H4 (cell line): ENCODE data around the gene NIPAL3. TPM values are rescaled to one million over a fixed set of nuclear protein-coding genes. Genes with fewer than 3 reads are reported as not detected.

Experiments
- DNase-seq: peaks from one replicate; pipeline ENCODE4 v3.0.0-alpha.2; 2015; ENCODE audit warnings: low spot score
- total RNA-seq: library from RNA; depleted of rRNA; stranded (reverse); fragments of >200 nt; shearing (Covaris generic); gene quantifications from 2 replicates; pipeline ENCODE4 v1.2.3, GENCODE V29; 2014; rRNA removed

The NIPAL3 gene
- 22.8 and 25.4 TPM in 2 replicates for total RNA-seq

DNA sequence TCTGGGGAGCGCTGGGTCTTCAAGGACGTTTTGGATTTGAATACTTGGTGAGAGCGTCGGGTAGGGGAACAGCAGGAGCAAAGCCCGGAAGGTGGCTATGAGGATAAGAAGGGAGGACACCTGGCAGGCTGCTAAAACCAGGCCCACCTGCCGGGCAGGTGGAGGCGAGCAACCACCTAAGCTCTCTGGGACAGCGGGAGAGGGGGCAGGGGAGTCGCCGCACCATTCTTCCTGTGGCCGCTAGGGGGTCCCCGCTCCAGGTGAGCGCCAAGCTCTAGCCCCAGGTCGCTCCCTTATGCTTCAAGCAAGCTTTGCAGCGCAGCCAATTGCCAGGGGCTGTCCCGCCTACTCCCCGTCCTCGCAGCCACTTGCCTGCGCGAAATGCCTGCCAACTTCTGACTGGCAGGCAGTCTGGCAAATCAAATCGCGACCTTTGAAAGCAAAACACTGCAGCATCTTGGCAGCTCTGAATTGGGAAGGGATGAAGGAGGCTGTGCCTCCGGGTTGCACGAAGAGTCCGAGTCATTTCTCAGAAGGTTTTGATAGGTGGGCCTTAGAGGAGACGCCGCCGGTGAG is at the start of gene NIPAL3:
NIPAL3 (plus strand) TSS at position 469 of the 576 bp plus-strand sequence. CDS start 3,746 bp downstream, outside the sequence.
- DNase-seq = peak; percentile 98

GRCh38 chr1:24366707-24367106 is 48.9 kb upstream of the NIPAL3 start:
- no peak for DNase-seq

DNA sequence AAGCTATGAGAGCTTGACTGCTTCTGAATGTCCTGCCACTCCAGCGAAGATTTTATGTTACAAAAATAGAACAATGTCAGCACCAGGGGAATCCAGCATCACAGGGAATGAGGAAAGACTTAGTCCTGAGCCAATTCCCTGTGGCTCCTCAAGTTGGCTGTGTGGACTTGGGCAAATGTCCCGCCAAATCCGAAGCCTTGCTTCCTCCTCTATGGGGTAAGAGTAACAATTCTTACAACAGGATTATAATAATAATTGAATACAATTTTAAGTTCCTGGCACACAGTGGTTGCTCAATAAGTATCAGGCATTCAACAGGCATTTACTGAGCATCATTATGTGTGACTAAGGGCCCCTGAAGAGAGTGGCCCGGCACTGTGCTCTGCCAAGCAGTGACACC is 46.4 kb upstream of the NIPAL3 start:
- no peak for DNase-seq

DNA sequence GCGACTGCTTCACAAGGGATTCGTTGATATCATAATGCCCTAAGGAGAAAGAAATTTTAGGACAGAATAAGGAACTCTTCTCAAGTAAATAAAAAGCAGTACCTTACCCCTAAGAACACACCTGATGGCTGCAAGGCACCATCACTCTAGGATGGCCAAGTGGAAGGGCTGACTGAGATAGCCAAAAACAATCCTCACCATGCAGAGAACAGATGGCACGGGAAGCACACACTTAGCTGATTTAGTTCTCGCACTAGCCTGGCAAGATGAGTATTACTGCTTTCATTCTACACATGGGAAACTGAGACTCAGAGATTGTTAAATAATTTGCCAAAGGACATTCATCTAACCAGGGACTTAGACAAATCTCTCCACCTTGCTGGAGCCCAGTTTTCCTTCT is 45.8 kb upstream of the NIPAL3 start:
- no peak for DNase-seq

DNA sequence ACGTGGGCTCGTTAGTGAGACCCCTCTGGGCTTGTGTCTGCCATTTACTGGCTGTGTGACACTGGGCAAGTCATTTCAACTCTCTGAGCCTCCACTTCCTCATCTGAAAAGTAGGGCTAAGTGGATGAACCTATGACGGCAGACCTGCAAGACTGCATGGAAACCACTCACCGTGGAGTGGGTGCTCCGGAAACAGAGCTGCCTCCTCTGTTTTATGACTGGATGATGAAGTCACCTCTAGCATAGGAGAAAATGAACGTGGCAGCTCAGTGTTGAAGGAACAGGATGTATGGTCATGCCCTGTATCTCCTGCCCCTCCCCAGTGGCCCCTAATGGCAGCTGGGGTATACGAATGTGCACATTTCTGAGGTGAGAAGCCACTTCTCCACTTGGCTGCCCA is 42.6 kb upstream of the NIPAL3 start:
- no peak for DNase-seq

DNA sequence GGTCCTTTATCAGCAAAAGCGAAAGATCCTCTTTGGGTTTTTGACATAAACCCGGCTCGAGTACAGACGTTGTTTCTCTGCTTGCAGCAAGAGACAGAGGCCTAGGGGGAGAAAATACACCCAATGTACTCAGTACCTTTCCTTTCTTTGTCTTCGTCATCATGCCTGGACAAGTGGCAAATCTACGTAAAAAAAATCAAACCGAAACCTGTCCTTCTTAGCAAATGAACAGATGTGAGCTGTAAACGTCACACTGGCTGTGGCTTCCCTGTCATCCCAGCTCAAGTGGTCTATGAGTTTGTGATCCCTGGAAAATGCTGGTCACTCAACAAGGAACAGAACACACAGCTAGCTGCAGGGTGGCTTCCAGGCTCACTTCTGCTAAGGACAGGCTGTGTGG is 41.9 kb upstream of the NIPAL3 start:
- DNase-seq = no peak

- no peak for DNase-seq
Measured at GRCh38 chr1:24374891-24375786, 40.5 kb upstream of the NIPAL3 start.

DNA sequence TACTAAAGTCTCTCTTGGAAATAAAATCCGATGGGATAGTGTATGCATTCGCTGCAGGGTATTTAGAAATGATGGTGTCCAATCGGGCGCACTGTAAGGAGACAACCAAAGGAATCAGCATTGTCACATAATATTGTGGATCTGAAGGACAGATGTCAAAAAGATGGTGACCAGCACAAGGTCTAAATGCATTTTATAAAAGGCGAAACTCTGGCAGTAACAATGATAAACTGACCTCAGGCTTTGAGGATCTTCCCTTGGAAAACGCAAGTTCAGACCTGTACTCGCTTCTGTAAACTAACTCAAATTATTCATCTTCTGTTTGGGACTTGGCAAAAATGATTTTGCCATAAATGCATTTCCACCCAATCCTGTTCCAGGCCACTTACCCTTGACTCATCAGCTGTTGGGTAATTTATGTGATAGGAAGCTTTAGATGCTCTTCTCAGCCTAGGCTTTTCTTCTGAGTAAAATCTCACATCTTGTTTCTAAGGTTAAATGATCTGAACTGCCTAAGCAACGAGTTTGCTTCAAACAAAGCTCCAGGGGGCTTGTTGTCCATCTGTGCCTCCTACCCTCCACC is 35.8 kb upstream of the NIPAL3 start:
- no peak for DNase-seq

GRCh38 chr1:24380508-24380907 is 35.1 kb upstream of the NIPAL3 start:
- DNase-seq = no peak

GRCh38 chr1:24381256-24381655 is 34.3 kb upstream of the NIPAL3 start:
- no peak for DNase-seq

DNA sequence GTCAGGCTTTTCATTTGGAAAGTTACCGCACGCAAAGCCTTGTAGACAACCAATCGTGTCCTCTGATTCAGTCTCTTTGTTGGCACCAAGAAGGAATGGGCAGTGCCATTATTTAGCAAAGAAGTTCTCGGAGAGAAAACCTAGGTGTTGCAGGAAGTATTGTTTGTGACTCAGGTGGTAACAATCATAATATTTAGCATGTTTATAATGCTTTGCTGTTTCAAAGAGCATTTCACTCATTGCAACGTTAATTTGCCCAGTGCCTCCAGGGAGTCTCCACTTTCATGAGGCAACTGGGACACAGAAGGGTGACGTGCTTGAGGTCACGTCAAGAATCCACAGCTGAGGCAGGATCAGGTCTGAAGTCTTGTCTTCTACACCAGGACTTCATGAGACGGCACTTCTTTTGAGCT is 33.4 kb upstream of the NIPAL3 start:
- no peak for DNase-seq

GRCh38 chr1:24383381-24383940 is 32.1 kb upstream of the NIPAL3 start:
- no peak for DNase-seq

DNA sequence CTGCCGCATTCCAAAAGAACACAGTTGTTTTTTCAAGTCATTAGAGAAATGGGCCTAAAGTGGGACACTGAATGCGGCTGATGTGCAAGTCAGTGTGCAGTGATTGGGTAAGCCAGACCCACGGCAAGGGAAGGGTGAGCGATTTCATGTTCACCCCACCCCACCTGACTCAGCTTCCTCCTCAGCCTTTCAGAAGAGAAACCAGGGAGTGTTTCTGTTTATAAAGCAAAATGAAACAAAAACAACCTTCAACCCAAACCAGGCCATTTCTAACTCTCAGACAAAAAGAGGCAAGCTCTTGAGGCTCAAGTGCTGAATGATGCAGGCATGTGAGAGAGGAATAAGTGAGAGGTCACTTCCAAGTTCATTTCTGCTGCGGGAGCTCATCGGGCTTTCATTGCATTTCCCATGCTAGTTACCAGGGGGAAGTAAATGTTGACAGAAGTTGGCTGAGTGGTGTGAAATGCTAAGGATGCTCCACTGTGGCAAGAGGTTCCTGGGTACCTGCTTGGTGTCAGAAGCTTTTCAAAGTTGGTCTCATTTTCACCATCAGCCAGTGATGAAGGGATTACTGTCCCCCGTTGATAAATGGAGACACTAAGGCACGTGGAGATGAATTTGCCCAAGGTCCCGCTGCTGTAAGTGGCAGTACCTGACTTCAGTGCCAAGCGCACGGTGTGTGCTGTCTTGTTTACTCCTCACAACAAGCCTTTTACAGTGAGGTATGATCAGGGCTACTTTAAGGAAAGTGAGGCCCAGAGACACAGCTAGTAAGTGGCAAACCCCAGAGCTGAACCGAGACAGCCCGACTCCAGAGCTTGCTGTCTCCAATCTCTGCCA is 31.1 kb upstream of the NIPAL3 start:
- peak; percentile 58 for DNase-seq

DNA sequence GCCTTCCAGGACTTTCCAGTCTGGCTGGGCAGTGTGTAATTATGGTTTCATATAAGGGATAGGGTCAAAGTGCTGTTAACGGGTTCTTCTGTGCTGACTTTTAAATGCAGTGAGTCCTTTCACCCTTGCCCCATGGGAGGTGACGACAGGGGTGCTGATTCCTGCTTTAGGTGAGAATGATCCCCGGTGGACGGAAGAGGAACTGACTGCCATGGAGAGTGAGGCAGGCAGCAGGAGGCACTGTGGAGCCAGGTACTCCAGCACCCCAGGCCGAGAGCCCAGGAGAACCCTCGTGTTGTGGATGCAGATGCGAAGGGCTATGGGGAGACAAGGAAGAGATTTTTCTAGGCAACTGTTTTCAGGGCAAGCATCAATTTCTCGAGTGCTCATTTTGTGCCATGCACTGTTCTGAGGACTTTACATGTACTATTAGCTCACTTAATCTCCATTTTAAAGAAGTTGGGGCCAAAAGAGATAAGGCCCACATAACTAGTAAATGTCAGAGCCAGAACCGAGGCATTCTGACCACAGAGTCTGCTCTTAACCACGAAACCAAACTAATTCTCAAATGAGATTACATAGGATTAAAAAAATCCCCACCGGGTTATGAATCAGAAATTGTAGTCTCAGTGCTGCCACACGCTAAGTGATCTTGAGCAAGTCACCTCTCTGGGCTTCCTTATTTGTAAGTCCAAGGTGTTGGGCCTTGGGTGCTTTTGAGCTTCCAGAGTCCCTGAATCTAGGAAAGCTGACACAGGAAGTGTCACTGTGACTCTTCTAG is 30.3 kb upstream of the NIPAL3 start:
- DNase-seq = peak; percentile 60

DNA sequence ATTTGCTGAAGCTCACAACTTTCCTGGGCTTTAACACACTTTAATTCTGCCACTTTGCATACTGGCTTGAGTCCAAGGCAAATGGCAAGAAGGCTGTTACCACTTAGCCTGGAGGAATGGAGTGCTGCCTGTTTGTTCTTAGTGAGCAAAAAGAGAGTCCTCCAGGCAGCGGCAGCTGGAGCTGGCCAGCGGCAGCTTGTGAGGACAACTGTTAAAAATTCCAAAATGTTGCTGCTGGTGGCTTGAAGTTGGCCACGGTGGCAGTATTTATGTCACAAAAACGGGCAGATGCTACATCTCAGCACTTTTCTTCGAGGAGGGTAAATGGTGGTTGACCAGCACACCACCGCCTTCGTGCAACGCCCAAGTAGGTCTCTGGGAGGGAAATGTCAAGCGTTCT is 29.4 kb upstream of the NIPAL3 start:
- no peak for DNase-seq

DNA sequence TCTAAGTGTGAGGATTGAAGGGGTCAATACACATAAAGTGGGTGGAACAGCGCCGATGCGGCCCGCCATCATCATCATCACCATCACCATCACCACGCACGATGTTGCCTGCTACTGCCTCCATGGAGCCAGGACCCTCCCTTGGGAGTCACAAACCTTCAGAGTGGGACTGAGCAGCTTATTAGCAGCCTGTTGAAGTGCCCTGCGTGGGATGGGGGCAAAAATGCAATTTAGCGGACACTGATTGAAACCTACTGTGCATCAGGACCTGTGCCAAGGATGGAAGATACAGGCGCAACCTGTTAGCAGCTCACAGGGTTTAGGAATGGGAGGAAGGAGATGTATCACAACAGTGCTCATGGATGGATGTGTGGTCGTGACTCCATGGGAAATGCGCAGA is 28.7 kb upstream of the NIPAL3 start:
- no peak for DNase-seq

DNA sequence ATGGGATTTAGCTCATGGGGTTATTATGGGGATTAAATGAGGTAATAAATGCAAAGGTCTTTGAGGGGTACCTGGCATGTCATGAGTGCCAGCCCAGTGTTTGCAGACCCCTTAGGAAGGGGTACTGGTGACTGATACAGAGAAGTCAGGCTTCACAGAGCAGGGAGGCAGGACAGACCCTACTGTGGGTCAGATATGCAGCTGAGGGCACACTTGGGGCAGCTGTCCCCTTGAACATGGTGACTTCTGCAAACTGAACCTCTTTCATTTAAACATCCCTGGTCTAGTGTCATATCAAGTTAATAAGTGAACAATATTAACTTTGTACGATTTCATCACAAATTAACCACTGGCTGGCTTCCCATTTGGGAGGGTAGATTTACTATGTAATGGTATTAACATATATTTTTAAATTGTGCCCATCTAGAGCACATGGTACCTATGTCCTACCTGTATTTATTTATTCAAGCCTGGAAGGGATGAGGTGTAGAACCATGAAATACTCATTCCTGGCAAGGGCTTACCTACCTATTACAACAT is 27.9 kb upstream of the NIPAL3 start:
- no peak for DNase-seq

- DNase-seq = no peak
Measured at GRCh38 chr1:24388331-24388885, 27.2 kb upstream of the NIPAL3 start.

GRCh38 chr1:24389231-24389678 is 26.3 kb upstream of the NIPAL3 start:
- no peak for DNase-seq
